SK-N-SH treated with all-trans-retinoic acid at 6 μM for 48 hours (cell line): ENCODE measurements around the gene VRK3.

ENCODE experiments used
- ATAC-seq: fragments of 200-7000 bp; cut with Tn5 transposase; 3 replicates; pipeline ENCODE4 v1.9.1; 2020; ENCODE audit warnings: mild to moderate bottlenecking, moderate library complexity
- ARNTL ChIP-seq: fragments of 450-650 bp; formaldehyde crosslinking; IDR thresholded peaks from 2 replicates; pipeline ENCODE4 v1.5.0; 2020; ENCODE audit warnings: low read depth, mild to moderate bottlenecking, moderate library complexity, borderline replicate concordance
- BACH2 ChIP-seq: fragments of 250-450 bp; sonication (Bioruptor Pico); IDR thresholded peaks from 2 replicates; pipeline ENCODE4 v1.9.0; 2021; ENCODE audit warnings: mild to moderate bottlenecking, borderline replicate concordance
- ESRRG ChIP-seq: fragments of 250-450 bp; sonication (Bioruptor Pico); IDR thresholded peaks from 2 replicates; pipeline ENCODE4 v1.6.1; 2021; ENCODE audit warnings: mild to moderate bottlenecking
- GLIS3 ChIP-seq: fragments of 250-450 bp; sonication (Bioruptor Pico); IDR thresholded peaks from 2 replicates; pipeline ENCODE4 v1.5.0; 2020; ENCODE audit warnings: mild to moderate bottlenecking, moderate library complexity
- ISL1 ChIP-seq: fragments of 250-450 bp; sonication (Bioruptor Pico); IDR thresholded peaks from 2 replicates; pipeline ENCODE4 v2.1.2; 2022; ENCODE audit warnings: mild to moderate bottlenecking, moderate library complexity
- OSR1 ChIP-seq: fragments of 250-450 bp; sonication (Bioruptor Pico); IDR thresholded peaks from 2 replicates; pipeline ENCODE4 v1.8.0; 2022; ENCODE audit warnings: moderate library complexity, mild to moderate bottlenecking, inconsistent platforms
- PATZ1 ChIP-seq: fragments of 250-450 bp; sonication (Bioruptor Pico); IDR thresholded peaks from 2 replicates; pipeline ENCODE4 v1.8.0; 2020; ENCODE audit warnings: mild to moderate bottlenecking, moderate library complexity, borderline replicate concordance
- POU6F1 ChIP-seq: fragments of 250-450 bp; sonication (Bioruptor Pico); IDR thresholded peaks from 2 replicates; pipeline ENCODE4 v1.8.0; 2021; ENCODE audit warnings: low read depth, mild to moderate bottlenecking, moderate library complexity, borderline replicate concordance
- PPARA ChIP-seq: fragments of 250-450 bp; sonication (Bioruptor Pico); IDR thresholded peaks from 2 replicates; pipeline ENCODE4 v1.5.0; 2020; ENCODE audit warnings: mild to moderate bottlenecking, borderline replicate concordance
- RARB ChIP-seq: fragments of 250-450 bp; sonication (Bioruptor Pico); IDR thresholded peaks from 2 replicates; pipeline ENCODE4 v1.8.0; 2021; ENCODE audit warnings: mild to moderate bottlenecking, moderate library complexity
- TOX ChIP-seq: fragments of 250-450 bp; sonication (Bioruptor Pico); IDR thresholded peaks from 2 replicates; pipeline ENCODE4 v1.8.0; 2021; ENCODE audit warnings: mild to moderate bottlenecking, moderate library complexity, borderline replicate concordance
- TSHZ2 ChIP-seq: fragments of 250-450 bp; sonication (Bioruptor Pico); IDR thresholded peaks from 2 replicates; pipeline ENCODE4 v1.5.0; 2020; ENCODE audit warnings: mild to moderate bottlenecking, moderate library complexity
- ZC3H10 ChIP-seq: fragments of 250-450 bp; sonication (Bioruptor Pico); IDR thresholded peaks from 2 replicates; pipeline ENCODE4 v1.5.1; 2021; ENCODE audit warnings: mild to moderate bottlenecking, moderate library complexity
- ZFP3 ChIP-seq: fragments of 250-450 bp; sonication (Bioruptor Pico); IDR thresholded peaks from 2 replicates; pipeline ENCODE4 v1.5.0; 2020; ENCODE audit warnings: mild to moderate bottlenecking, moderate library complexity
- ZFP30 ChIP-seq: fragments of 450-650 bp; formaldehyde crosslinking; IDR thresholded peaks from 2 replicates; pipeline ENCODE4 v1.5.0; 2022; ENCODE audit warnings: mild to moderate bottlenecking, moderate library complexity
- ZNF565 ChIP-seq: fragments of 450-650 bp; formaldehyde crosslinking; conservative IDR thresholded peaks from 2 replicates; pipeline ENCODE4 v1.5.0; 2020; ENCODE audit warnings: low read depth, mild to moderate bottlenecking, moderate library complexity
- ZNF70 ChIP-seq: fragments of 450-650 bp; formaldehyde crosslinking; IDR thresholded peaks from 2 replicates; pipeline ENCODE4 v1.5.0; 2020; ENCODE audit warnings: mild to moderate bottlenecking, moderate library complexity
- ZNF8 ChIP-seq: fragments of 450-650 bp; formaldehyde crosslinking; IDR thresholded peaks from 2 replicates; pipeline ENCODE4 v1.5.0; 2020; ENCODE audit warnings: mild to moderate bottlenecking, moderate library complexity
- TF ChIP-seq, protein P1 (sequence below): fragments of 250-450 bp; sonication (Bioruptor Pico); IDR thresholded peaks from 2 replicates; pipeline ENCODE4 v1.5.1; 2020; ENCODE audit warnings: low read depth, mild to moderate bottlenecking, moderate library complexity
- TF ChIP-seq, protein P2 (sequence below): fragments of 250-450 bp; sonication (Bioruptor Pico); IDR thresholded peaks from 2 replicates; pipeline ENCODE4 v1.5.1; 2021; ENCODE audit warnings: mild to moderate bottlenecking, moderate library complexity

VRK3 gene

GRCh38 chr19:50047671-50048070, 22.5 kb upstream of the VRK3 start:
- TF ChIP-seq ESRRG (CRISPR knock-in tag): no peak
- TF ChIP-seq TSHZ2 (CRISPR knock-in tag): no peak
- TF ChIP-seq ZC3H10 (CRISPR knock-in tag): no peak
- TF ChIP-seq PATZ1: no peak
- TF ChIP-seq ZNF8: no peak
- TF ChIP-seq TOX (CRISPR knock-in tag): no peak
- no peak for TF ChIP-seq OSR1
- TF ChIP-seq PPARA (CRISPR knock-in tag): no peak
- no peak for TF ChIP-seq ARNTL
- TF ChIP-seq ZFP30 (CRISPR knock-in tag): no peak
- TF ChIP-seq ZFP3 (CRISPR knock-in tag): no peak
- no peak for ATAC-seq

DNA sequence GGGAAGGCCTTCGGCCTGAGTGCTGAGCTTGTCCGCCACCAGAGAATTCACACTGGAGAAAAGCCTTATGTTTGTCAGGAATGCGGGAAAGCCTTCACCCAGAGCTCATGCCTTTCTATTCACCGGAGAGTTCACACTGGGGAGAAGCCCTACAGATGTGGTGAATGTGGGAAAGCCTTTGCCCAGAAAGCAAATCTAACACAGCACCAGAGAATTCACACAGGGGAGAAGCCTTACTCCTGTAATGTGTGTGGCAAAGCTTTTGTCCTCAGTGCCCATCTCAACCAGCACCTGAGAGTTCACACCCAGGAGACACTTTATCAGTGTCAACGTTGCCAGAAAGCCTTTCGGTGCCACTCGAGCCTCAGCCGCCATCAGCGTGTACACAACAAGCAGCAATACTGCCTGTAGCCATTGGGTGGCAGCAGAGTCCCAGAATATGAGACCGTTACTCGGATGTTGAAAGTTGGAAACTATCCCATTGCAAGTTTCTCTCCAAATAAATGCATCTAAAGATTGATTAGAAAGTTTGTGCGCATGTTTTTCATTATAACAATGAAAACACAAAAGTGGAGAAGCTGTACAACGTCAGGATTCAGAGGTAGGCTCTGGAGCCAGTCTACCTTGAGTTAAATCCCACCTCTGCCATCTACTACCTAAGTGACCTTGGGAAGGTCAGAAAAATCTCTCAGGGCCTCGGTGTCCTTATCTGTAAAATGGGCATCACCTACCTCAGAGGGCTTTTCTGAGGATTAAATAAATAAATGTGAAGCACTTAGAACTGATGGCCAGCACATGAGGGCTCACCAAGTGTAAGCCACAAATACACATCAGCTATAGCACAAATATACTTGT, 21.7 kb upstream of the VRK3 start:
- ATAC-seq: no peak
- no peak for TF ChIP-seq ZFP3 (CRISPR knock-in tag)
- TF ChIP-seq, protein P1, sequence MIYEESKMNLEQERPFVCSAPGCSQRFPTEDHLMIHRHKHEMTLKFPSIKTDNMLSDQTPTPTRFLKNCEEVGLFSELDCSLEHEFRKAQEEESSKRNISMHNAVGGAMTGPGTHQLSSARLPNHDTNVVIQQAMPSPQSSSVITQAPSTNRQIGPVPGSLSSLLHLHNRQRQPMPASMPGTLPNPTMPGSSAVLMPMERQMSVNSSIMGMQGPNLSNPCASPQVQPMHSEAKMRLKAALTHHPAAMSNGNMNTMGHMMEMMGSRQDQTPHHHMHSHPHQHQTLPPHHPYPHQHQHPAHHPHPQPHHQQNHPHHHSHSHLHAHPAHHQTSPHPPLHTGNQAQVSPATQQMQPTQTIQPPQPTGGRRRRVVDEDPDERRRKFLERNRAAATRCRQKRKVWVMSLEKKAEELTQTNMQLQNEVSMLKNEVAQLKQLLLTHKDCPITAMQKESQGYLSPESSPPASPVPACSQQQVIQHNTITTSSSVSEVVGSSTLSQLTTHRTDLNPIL (CRISPR knock-in tag): no peak
- TF ChIP-seq OSR1: no peak
- no peak for TF ChIP-seq ISL1 (CRISPR knock-in tag)
- no peak for TF ChIP-seq TOX (CRISPR knock-in tag)
- no peak for TF ChIP-seq ZNF565 (CRISPR knock-in tag)
- no peak for TF ChIP-seq GLIS3 (CRISPR knock-in tag)
- TF ChIP-seq ZNF8: no peak

GRCh38 chr19:50044922-50045321, 19.8 kb upstream of the VRK3 start:
- no peak for ATAC-seq
- TF ChIP-seq, protein P2, sequence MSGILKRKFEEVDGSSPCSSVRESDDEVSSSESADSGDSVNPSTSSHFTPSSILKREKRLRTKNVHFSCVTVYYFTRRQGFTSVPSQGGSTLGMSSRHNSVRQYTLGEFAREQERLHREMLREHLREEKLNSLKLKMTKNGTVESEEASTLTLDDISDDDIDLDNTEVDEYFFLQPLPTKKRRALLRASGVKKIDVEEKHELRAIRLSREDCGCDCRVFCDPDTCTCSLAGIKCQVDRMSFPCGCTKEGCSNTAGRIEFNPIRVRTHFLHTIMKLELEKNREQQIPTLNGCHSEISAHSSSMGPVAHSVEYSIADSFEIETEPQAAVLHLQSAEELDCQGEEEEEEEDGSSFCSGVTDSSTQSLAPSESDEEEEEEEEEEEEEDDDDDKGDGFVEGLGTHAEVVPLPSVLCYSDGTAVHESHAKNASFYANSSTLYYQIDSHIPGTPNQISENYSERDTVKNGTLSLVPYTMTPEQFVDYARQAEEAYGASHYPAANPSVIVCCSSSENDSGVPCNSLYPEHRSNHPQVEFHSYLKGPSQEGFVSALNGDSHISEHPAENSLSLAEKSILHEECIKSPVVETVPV (CRISPR knock-in tag): no peak
- no peak for TF ChIP-seq RARB (CRISPR knock-in tag)
- TF ChIP-seq ESRRG (CRISPR knock-in tag): no peak
- TF ChIP-seq PPARA (CRISPR knock-in tag): no peak
- TF ChIP-seq BACH2 (CRISPR knock-in tag): no peak
- no peak for TF ChIP-seq ZFP3 (CRISPR knock-in tag)
- no peak for TF ChIP-seq POU6F1
- no peak for TF ChIP-seq ZC3H10 (CRISPR knock-in tag)
- TF ChIP-seq, protein P1 (CRISPR knock-in tag): no peak
- TF ChIP-seq PATZ1: no peak
- TF ChIP-seq OSR1: no peak
- TF ChIP-seq GLIS3 (CRISPR knock-in tag): no peak
- no peak for TF ChIP-seq ZNF8
- TF ChIP-seq ZNF70 (CRISPR knock-in tag): no peak
- TF ChIP-seq TOX (CRISPR knock-in tag): no peak
- TF ChIP-seq TSHZ2 (CRISPR knock-in tag): no peak
